ENCODE results near the gene NOL4L. TPM values are rescaled to one million over a fixed set of nuclear protein-coding genes. Genes with fewer than 3 reads are reported as not detected.

The NOL4L gene
- total and polyA plus RNA-seq, 8 donors, result 3.8 to 54.0 (median 15.0) TPM

GRCh38 chr20:32572271-32572968 lies 12.7 kb downstream of the NOL4L start:
- Histone ChIP-seq H3K27ac (no peak overlapping the region), H3K4me3 (no peak overlapping the region), H3K27me3 (no peaks in the 10 kb centered on the region), H3K9me3 (no peaks in the 10 kb centered on the region), H3K36me3 (no peaks in the 10 kb centered on the region), H3K4me1 (peaks cover 0 to 19% (median 8%) of the 10 kb centered on the region in 4 donors)
- WGBS, 5 donors, result 82 to 84% (median 83%) methylated on average over 15 of the region's 15 CpGs
- intact Hi-C loops (cut with DNase I; ENCODE audit: low total_unique reads), result no loop called here
- no peak for DNase-seq
- TF ChIP-seq EP300 (IDR thresholded peaks at IDR 0.05) (no peak), POLR2AphosphoS5 (IDR thresholded peaks at IDR 0.05) (no peak), POLR2A (IDR thresholded peaks at IDR 0.05) (no peak), CTCF (IDR thresholded peaks at IDR 0.05) (no peak)

- Histone ChIP-seq H3K9me3 (no peaks in the 10 kb centered on the region), H3K4me1 (peaks cover 0 to 19% (median 8%) of the 10 kb centered on the region in 4 donors), H3K4me3 (no peak overlapping the region), H3K27me3 (no peaks in the 10 kb centered on the region), H3K36me3 (no peaks in the 10 kb centered on the region), H3K27ac (no peak overlapping the region)
- 67 to 76% (median 72%) methylated on average over 9 of the region's 9 CpGs for WGBS, 5 donors
- TF ChIP-seq POLR2AphosphoS5 (IDR thresholded peaks at IDR 0.05) (no peak), POLR2A (IDR thresholded peaks at IDR 0.05) (no peak), EP300 (IDR thresholded peaks at IDR 0.05) (no peak), CTCF (IDR thresholded peaks at IDR 0.05) (no peak)
- intact Hi-C loops (cut with DNase I; ENCODE audit: low total_unique reads), result no loop called here
- no peak for DNase-seq
Measured at GRCh38 chr20:32571566-32571965, 13.6 kb downstream of the NOL4L start.

GRCh38 chr20:32570401-32571190 lies 14.5 kb downstream of the NOL4L start:
- Histone ChIP-seq H3K9me3 (no peaks in the 10 kb centered on the region), H3K27me3 (no peaks in the 10 kb centered on the region), H3K4me3 (no peak overlapping the region), H3K36me3 (no peaks in the 10 kb centered on the region), H3K4me1 (peaks cover 0 to 19% (median 8%) of the 10 kb centered on the region in 4 donors), H3K27ac (no peak overlapping the region)
- intact Hi-C loops (cut with DNase I; ENCODE audit: low total_unique reads), result no loop called here
- no peak for DNase-seq
- 60 to 69% (median 66%) methylated on average over 10 of the region's 10 CpGs for WGBS, 5 donors
- TF ChIP-seq EP300 (IDR thresholded peaks at IDR 0.05) (no peak), CTCF (IDR thresholded peaks at IDR 0.05) (no peak), POLR2AphosphoS5 (IDR thresholded peaks at IDR 0.05) (no peak), POLR2A (IDR thresholded peaks at IDR 0.05) (no peak)

- intact Hi-C loops (cut with DNase I; ENCODE audit: low total_unique reads), result no loop called here
- Histone ChIP-seq H3K27ac (no peak overlapping the region), H3K4me3 (no peak overlapping the region), H3K9me3 (no peaks in the 10 kb centered on the region), H3K36me3 (no peaks in the 10 kb centered on the region), H3K27me3 (no peaks in the 10 kb centered on the region), H3K4me1 (peaks cover 0 to 13% (median 10%) of the 10 kb centered on the region in 4 donors)
- DNase-seq, result no peak
- WGBS, 5 donors, result 80 to 86% (median 86%) methylated on average over 9 of the region's 9 CpGs
- TF ChIP-seq POLR2A (IDR thresholded peaks at IDR 0.05), result no peak
- TF ChIP-seq POLR2AphosphoS5 (IDR thresholded peaks at IDR 0.05), result no peak
- no peak for TF ChIP-seq EP300 (IDR thresholded peaks at IDR 0.05)
- TF ChIP-seq CTCF (IDR thresholded peaks at IDR 0.05), result no peak
Measured at GRCh38 chr20:32569380-32570305, 15.5 kb downstream of the NOL4L start.
